PC-3 (cell line): ENCODE data around the gene SNAPC2. TPM values are rescaled to one million over a fixed set of nuclear protein-coding genes. Genes with fewer than 3 reads are reported as not detected.
"Not testable (repeated sequence)": the region's sequence is repeated elsewhere in the genome, so short reads cannot be mapped to it uniquely, and the experiment has no call there.

ENCODE experiments used
- ATAC-seq: fragments of 200-7000 bp; cut with Tn5 transposase; 2 replicates; pipeline ENCODE4 v1.9.1; 2020; ENCODE audit warnings: mild to moderate bottlenecking, moderate library complexity
- BruUV-seq: library from RNA; stranded (reverse); fragments of 400-500 nt; replicated peaks from 2 replicates; lab custom pipeline; 2021; lab: Mats Ljungman, UMichigan
- CTCF ChIA-PET: fragments of 300-600 bp; sonication (Branson Sonifier 250); formaldehyde crosslinking; loops from one replicate; lab custom pipeline; 2022; ENCODE audit warnings: antibody characterized with exemption; lab: Charles Lee
- POLR2A ChIA-PET: fragments of 300-600 bp; sonication (Branson Sonifier 250); formaldehyde crosslinking; loops from one replicate; lab custom pipeline; 2022; ENCODE audit warnings: antibody characterized with exemption; ENCODE audit not compliant: unreplicated experiment; lab: Charles Lee
- DNase-seq: peaks from one replicate; pipeline ENCODE4 v3.0.0-alpha.2; 2015
- H2AFZ ChIP-seq: fragments of 300-600 bp; sonication (generic); 2 replicates; pipeline ENCODE4 v1.6.0; 2016; ENCODE audit warnings: antibody characterized with exemption, low read length
- H3F3A ChIP-seq: fragments of 300-600 bp; sonication (generic); one replicate; pipeline ENCODE4 v1.6.0; 2017; ENCODE audit warnings: antibody characterized with exemption, low read length, control low read depth, mild to moderate bottlenecking; ENCODE audit not compliant: unreplicated experiment
- H3K27ac ChIP-seq: fragments of 300-600 bp; sonication (generic); 2 replicates; pipeline ENCODE4 v1.5.1; 2016; ENCODE audit warnings: mild to moderate bottlenecking, low read length
- H3K27me3 ChIP-seq: fragments of 300-600 bp; sonication (generic); 2 replicates; pipeline ENCODE4 v1.6.1; 2016; ENCODE audit warnings: low read length, mixed read lengths
- H3K36me3 ChIP-seq: fragments of 300-600 bp; sonication (generic); 2 replicates; pipeline ENCODE4 v1.6.1; 2016; ENCODE audit warnings: low read depth, mixed run types, low read length, mixed read lengths
- H3K4me1 ChIP-seq: fragments of 300-600 bp; sonication (generic); 2 replicates; pipeline ENCODE4 v1.5.1; 2016; ENCODE audit warnings: low read length; ENCODE audit not compliant: insufficient read depth
- H3K4me2 ChIP-seq: fragments of 300-600 bp; sonication (generic); 2 replicates; pipeline ENCODE4 v1.6.0; 2016; ENCODE audit warnings: low read length
- H3K4me3 ChIP-seq: fragments of 300-600 bp; sonication (generic); 2 replicates; pipeline ENCODE4 v1.5.1; 2016; ENCODE audit warnings: mild to moderate bottlenecking, low read length, mixed read lengths
- H3K79me2 ChIP-seq: fragments of 300-600 bp; sonication (generic); 2 replicates; pipeline ENCODE4 v1.6.1; 2017; ENCODE audit warnings: low read length, mixed read lengths
- H3K9ac ChIP-seq: fragments of 300-600 bp; sonication (generic); 2 replicates; pipeline ENCODE4 v1.6.0; 2016; ENCODE audit warnings: mild to moderate bottlenecking, low read length
- H3K9me2 ChIP-seq: fragments of 300-600 bp; sonication (generic); replicated peaks from 2 replicates; pipeline ENCODE4 v1.6.1; 2016; ENCODE audit warnings: mixed run types, low read length, mixed read lengths
- H3K9me3 ChIP-seq: fragments of 300-600 bp; sonication (generic); 2 replicates; pipeline ENCODE4 v1.6.1; 2016; ENCODE audit warnings: low read length, mixed read lengths
- H4K20me1 ChIP-seq: fragments of 300-600 bp; sonication (generic); 2 replicates; pipeline ENCODE4 v1.6.1; 2016; ENCODE audit warnings: low read length, mixed read lengths
- CTCF ChIP-seq: fragments of 300-600 bp; sonication (generic); conservative IDR thresholded peaks from 2 replicates; pipeline ENCODE4 v1.5.1; 2017; ENCODE audit warnings: antibody characterized with exemption, low read depth, mild to moderate bottlenecking, low read length
- EZH2 ChIP-seq: fragments of 300-600 bp; sonication (generic); IDR thresholded peaks from one replicate; pipeline ENCODE4 v1.6.1; 2017; ENCODE audit warnings: antibody characterized with exemption, mild to moderate bottlenecking, low read length; ENCODE audit not compliant: unreplicated experiment
- EZH2phosphoT487 ChIP-seq: fragments of 300-600 bp; sonication (generic); IDR thresholded peaks from 2 replicates; pipeline ENCODE4 v1.6.1; 2018; ENCODE audit warnings: mild to moderate bottlenecking, antibody characterized with exemption, low read length, borderline replicate concordance
- intact Hi-C: fragments of 100-400 bp; cut with micrococcal nuclease; formaldehyde crosslinking; loops from 2 replicates; pipeline ENCODE4 v1.9.0; 2023
- total RNA-seq: library from RNA; depleted of rRNA; stranded (reverse); fragments of >200 nt; gene quantifications from 2 replicates; pipeline ENCODE4 v1.2.3, GENCODE V29; 2014

The SNAPC2 gene
- total RNA-seq, 1 experiment from 2014 or later, result 40.1 TPM

GRCh38 chr19:7888826-7889217 is 31.3 kb upstream of the SNAPC2 start:
- peaks cover 17% of the 10 kb centered on the region for H3K4me1 ChIP-seq
- intact Hi-C loops, result loop anchor here (2.0 kb wide), 1 partner anchor 14 kb away; the partner anchor contains the start of gene MAP2K7
- peaks cover 46% of the 10 kb centered on the region for H3K79me2 ChIP-seq
- no peak for TF ChIP-seq EZH2
- TF ChIP-seq EZH2phosphoT487, result no peak
- TF ChIP-seq CTCF, result no peak
- H3K27ac ChIP-seq, result peak overlapping the region; percentile 7; the same call in 1 of the 2 replicates
- no peaks in the 10 kb centered on the region for H3K9me3 ChIP-seq
- no peaks in the 10 kb centered on the region for H4K20me1 ChIP-seq
- peak overlapping the region; percentile 95 for H3K4me2 ChIP-seq
- ATAC-seq, result peak; percentile 6; the same call in 1 of the 2 replicates
- no peaks in the 10 kb centered on the region for H3K9me2 ChIP-seq
- H3K36me3 ChIP-seq, result 0 out of 2 replicates have a peak, but pooled peaks cover 2% of the 10 kb centered on the region
- ChIA-PET POLR2A (interaction anchor here (0.6 kb wide), 2 partner anchors 15 to 30 kb away, joined by 3 to 4 read pairs; partner anchors contain the start of gene MAP2K7), CTCF (interaction anchor here (2.1 kb wide), 1 partner anchor 19 kb away, joined by 13 read pairs; no protein-coding TSS in a partner anchor)
- BruUV-seq, result TSS peak; percentile 84
- no peaks in the 10 kb centered on the region for H3F3A ChIP-seq
- peak overlapping the region; percentile 90 for H3K4me3 ChIP-seq
- peak overlapping the region; percentile 89 for H2AFZ ChIP-seq
- DNase-seq, result no peak
- peak overlapping the region; percentile 90 for H3K9ac ChIP-seq
- no peaks in the 10 kb centered on the region for H3K27me3 ChIP-seq

- H3K4me1 ChIP-seq, result peaks cover 30% of the 10 kb centered on the region
- CTCF ChIA-PET, H3K9me2 ChIP-seq, intact Hi-C loops, BruUV-seq, H4K20me1 ChIP-seq, H3F3A ChIP-seq, H3K4me3 ChIP-seq, POLR2A ChIA-PET, H3K4me2 ChIP-seq, H3K27me3 ChIP-seq, H2AFZ ChIP-seq, H3K9me3 ChIP-seq, H3K9ac ChIP-seq: not testable (repeated sequence)
- peak; percentile 6; the same call in 1 of the 2 replicates for ATAC-seq
- H3K27ac ChIP-seq, result peak overlapping the region; percentile 16; the same call in 1 of the 2 replicates
- peaks cover 12% of the 10 kb centered on the region; the same call in 1 of the 2 replicates for H3K36me3 ChIP-seq
- H3K79me2 ChIP-seq, result peaks cover 48% of the 10 kb centered on the region
- peak; percentile 30 for DNase-seq
These were observed 26.6 kb upstream of the SNAPC2 start for GRCh38 chr19:7893362-7894101.

GRCh38 chr19:7894612-7895309 is 25.4 kb upstream of the SNAPC2 start:
- H2AFZ ChIP-seq, result no peak overlapping the region
- H3K27me3 ChIP-seq, result no peaks in the 10 kb centered on the region
- no peaks in the 10 kb centered on the region for H3K9me2 ChIP-seq
- H3K27ac ChIP-seq, result no peak overlapping the region
- peak; percentile 58 for ATAC-seq
- H4K20me1 ChIP-seq, result no peaks in the 10 kb centered on the region
- H3K79me2 ChIP-seq, result peaks cover 36% of the 10 kb centered on the region
- intact Hi-C loops, result no loop called here
- H3K4me3 ChIP-seq, result no peak overlapping the region
- CTCF ChIA-PET, result no interaction called here
- TF ChIP-seq EZH2, result no peak
- TF ChIP-seq CTCF, result no peak
- TF ChIP-seq EZH2phosphoT487, result no peak
- no peak overlapping the region for H3K9ac ChIP-seq
- H3K36me3 ChIP-seq, result peaks cover 19% of the 10 kb centered on the region
- POLR2A ChIA-PET, result interaction anchor here (0.5 kb wide), 1 partner anchor 25 kb away, joined by 3 read pairs; the partner anchor contains the start of gene SNAPC2
- H3K4me1 ChIP-seq, result peaks cover 22% of the 10 kb centered on the region
- peak; percentile 68 for DNase-seq
- peak overlapping the region; percentile 25 for H3K4me2 ChIP-seq
- BruUV-seq, result no TSS peak
- H3F3A ChIP-seq, result no peaks in the 10 kb centered on the region
- H3K9me3 ChIP-seq, result no peaks in the 10 kb centered on the region
